HepG2 (cell line): ENCODE data around the gene CLMP. TPM values are rescaled to one million over a fixed set of nuclear protein-coding genes. Genes with fewer than 3 reads are reported as not detected.

Source experiments
- ERF ChIP-seq: IDR thresholded peaks from 2 replicates; pipeline ENCODE4 v1.6.1; 2018; ENCODE audit warnings: missing biosample characterization, missing genetic modification reagents
- JUND ChIP-seq: sonication (generic); formaldehyde crosslinking; IDR thresholded peaks from 2 replicates; pipeline ENCODE4 v1.8.0; 2022; ENCODE audit warnings: mild to moderate bottlenecking, missing genetic modification reagents
- KAT2B ChIP-seq: fragments of 150-350 bp; IDR thresholded peaks from 2 replicates; pipeline ENCODE4 v1.6.1; 2014; ENCODE audit warnings: low read depth, low read length, borderline replicate concordance
- NFYB ChIP-seq: sonication (generic); formaldehyde crosslinking; IDR thresholded peaks from 2 replicates; pipeline ENCODE4 v1.4.0; 2020; ENCODE audit warnings: missing genetic modification reagents
- PCBP1 ChIP-seq: fragments of 200-400 bp; formaldehyde crosslinking; IDR thresholded peaks from 2 replicates; pipeline ENCODE4 v1.6.1; 2017; ENCODE audit warnings: mild to moderate bottlenecking, low read depth, low read length, borderline replicate concordance
- PHF5A ChIP-seq: IDR thresholded peaks from one replicate; pipeline ENCODE4 v1.6.1; 2018; ENCODE audit warnings: low read depth, missing genetic modification reagents; ENCODE audit not compliant: unreplicated experiment
- SALL2 ChIP-seq: sonication (generic); formaldehyde crosslinking; IDR thresholded peaks from 2 replicates; pipeline ENCODE4 v1.8.1; 2023; ENCODE audit warnings: mild to moderate bottlenecking, missing genetic modification reagents, inconsistent platforms
- TAF15 ChIP-seq: fragments of 200-400 bp; formaldehyde crosslinking; IDR thresholded peaks from one replicate; pipeline ENCODE4 v1.6.1; 2018; ENCODE audit warnings: mild to moderate bottlenecking, low read depth, low read length; ENCODE audit not compliant: poor library complexity, severe bottlenecking
- TBX2 ChIP-seq: sonication (generic); formaldehyde crosslinking; IDR thresholded peaks from 2 replicates; pipeline ENCODE4 v1.5.0; 2020; ENCODE audit warnings: missing genetic modification reagents, mild to moderate bottlenecking, borderline replicate concordance
- ZFP90 ChIP-seq: sonication (generic); formaldehyde crosslinking; IDR thresholded peaks from 2 replicates; pipeline ENCODE4 v1.8.0; 2022; ENCODE audit warnings: missing genetic modification reagents, mild to moderate bottlenecking, inconsistent platforms, borderline replicate concordance
- ZFY ChIP-seq: sonication (generic); formaldehyde crosslinking; IDR thresholded peaks from 2 replicates; pipeline ENCODE4 v1.4.0; 2020; ENCODE audit warnings: missing genetic modification reagents
- ZNF501 ChIP-seq: sonication (generic); formaldehyde crosslinking; IDR thresholded peaks from 2 replicates; pipeline ENCODE4 v1.5.1; 2020; ENCODE audit warnings: mild to moderate bottlenecking, moderate library complexity, missing genetic modification reagents
- ZNF567 ChIP-seq: sonication (generic); formaldehyde crosslinking; IDR thresholded peaks from 2 replicates; pipeline ENCODE4 v1.8.1; 2023; ENCODE audit warnings: mild to moderate bottlenecking, missing genetic modification reagents, borderline replicate concordance
- ZNF749 ChIP-seq: sonication (generic); formaldehyde crosslinking; IDR thresholded peaks from 2 replicates; pipeline ENCODE4 v1.8.0; 2022; ENCODE audit warnings: mild to moderate bottlenecking, missing genetic modification reagents, moderate library complexity, borderline replicate concordance
- ZZZ3 ChIP-seq: sonication (generic); formaldehyde crosslinking; IDR thresholded peaks from 2 replicates; pipeline ENCODE4 v1.4.0; 2020; ENCODE audit warnings: missing genetic modification reagents, mild to moderate bottlenecking, borderline replicate concordance
- polyA plus RNA-seq, 8 experiments: library from polyadenylated mRNA; depleted of rRNA in 3 of 8; stranded (reverse) in 7 of 8; unstranded in 1 of 8; fragments of >200 nt; fragmentation: Illumina TruSeq in 4 of 8; extraction: Trizol in 4 of 8; gene quantifications; 2 replicates each; pipeline versions ENCODE4 v1.2.1 to v1.2.3, GENCODE V29; 2011 to 2016; ENCODE audit warnings: low read depth in 4 of 8, missing spikeins in 1 of 8, mixed read lengths in 1 of 8; ENCODE audit not compliant: insufficient read depth in 1 of 8
- total RNA-seq, 5 experiments: library from RNA; depleted of rRNA; stranded (reverse); fragments of >200 nt; fragmentation: Illumina TruSeq; extraction: Trizol; gene quantifications; 2 replicates each; pipeline ENCODE4 v1.2.3, GENCODE V29; 2016; ENCODE audit warnings: low read depth in 1 of 5
- TF ChIP-seq, protein P1 (sequence below): sonication (generic); formaldehyde crosslinking; IDR thresholded peaks from 2 replicates; pipeline ENCODE4 v1.8.0; 2022; ENCODE audit warnings: low read depth, missing genetic modification reagents
- TF ChIP-seq, protein P2 (sequence below): sonication (generic); formaldehyde crosslinking; conservative IDR thresholded peaks from 2 replicates; pipeline ENCODE4 v1.4.0; 2020; ENCODE audit warnings: missing genetic modification reagents
- TF ChIP-seq, protein P3 (sequence below): sonication (generic); formaldehyde crosslinking; IDR thresholded peaks from 2 replicates; pipeline ENCODE4 v1.5.0; 2020; ENCODE audit warnings: mild to moderate bottlenecking, missing genetic modification reagents, borderline replicate concordance
- TF ChIP-seq, protein P4 (sequence below): sonication (generic); formaldehyde crosslinking; IDR thresholded peaks from 2 replicates; pipeline ENCODE4 v1.4.0; 2020; ENCODE audit warnings: missing genetic modification reagents

Gene CLMP
- total and polyA plus RNA-seq, 2 of the 13 experiments (the other 11 are each of a cell fraction or from before 2014, with no cell fraction given): not detected

DNA sequence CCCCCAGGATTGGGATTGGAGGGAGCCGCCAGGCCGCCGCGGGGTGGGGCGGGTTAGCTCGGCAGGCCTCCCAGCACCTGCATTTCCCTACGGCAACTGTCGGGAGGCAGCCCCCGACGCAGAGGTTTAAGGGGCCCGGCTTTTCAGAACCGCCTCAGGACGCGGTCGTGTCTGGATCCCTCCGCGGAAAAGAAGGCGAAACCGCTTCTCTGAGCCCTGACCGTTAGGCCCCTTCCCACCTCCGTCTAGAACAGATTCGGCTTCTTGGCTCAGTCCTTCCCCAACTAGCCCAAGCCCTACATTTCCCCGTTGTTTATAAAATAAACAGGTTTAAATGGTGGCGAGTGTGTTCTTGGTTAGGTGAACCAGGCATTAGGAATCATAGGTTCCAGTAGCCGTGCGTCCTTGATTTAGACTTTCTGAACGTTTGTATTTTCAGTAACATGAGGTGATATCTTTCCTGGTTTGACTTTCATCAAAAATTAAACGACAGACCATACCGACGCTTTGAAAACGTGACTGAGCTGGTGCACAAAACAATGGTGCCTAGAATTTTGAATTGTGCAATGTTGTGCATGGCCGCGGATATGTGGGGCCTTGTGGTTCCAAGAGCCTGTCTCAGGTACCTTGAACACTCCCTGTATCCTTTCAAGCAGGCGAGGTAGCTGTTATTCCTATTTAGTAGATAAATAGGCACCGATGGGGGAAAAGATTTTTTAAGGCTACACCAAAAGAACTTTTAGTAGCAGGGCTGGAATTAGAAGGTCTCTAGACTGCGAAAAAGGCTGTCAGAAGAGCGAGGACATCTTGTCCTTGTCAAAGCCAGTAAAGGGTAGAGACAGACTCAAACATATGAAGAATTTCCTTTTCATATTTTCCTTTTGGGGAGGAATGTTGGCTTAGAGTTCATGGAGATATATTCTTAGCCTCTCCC lies 131.9 kb downstream of the CLMP start (continued):
- TF ChIP-seq, protein P1, sequence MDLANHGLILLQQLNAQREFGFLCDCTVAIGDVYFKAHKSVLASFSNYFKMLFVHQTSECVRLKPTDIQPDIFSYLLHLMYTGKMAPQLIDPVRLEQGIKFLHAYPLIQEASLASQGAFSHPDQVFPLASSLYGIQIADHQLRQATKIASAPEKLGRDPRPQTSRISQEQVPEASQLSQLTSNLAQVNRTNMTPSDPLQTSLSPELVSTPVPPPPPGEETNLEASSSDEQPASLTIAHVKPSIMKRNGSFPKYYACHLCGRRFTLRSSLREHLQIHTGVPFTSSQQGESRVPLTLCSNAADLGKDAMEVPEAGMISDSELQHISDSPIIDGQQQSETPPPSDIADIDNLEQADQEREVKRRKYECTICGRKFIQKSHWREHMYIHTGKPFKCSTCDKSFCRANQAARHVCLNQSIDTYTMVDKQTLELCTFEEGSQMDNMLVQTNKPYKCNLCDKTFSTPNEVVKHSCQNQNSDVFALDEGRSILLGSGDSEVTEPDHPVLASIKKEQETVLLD (CRISPR knock-in tag): peak; percentile 29; the same call in 1 of the 2 replicates
- TF ChIP-seq PHF5A (CRISPR knock-in tag) (peak; percentile 2), SALL2 (CRISPR knock-in tag) (peak; percentile 64; the same call in 1 of the 2 replicates), JUND (no peak), TBX2 (CRISPR knock-in tag) (peak; percentile 3; the same call in 1 of the 2 replicates), NFYB (no peak), TAF15 (peak; percentile 14), KAT2B (no peak), ZZZ3 (CRISPR knock-in tag) (no peak), ZNF749 (CRISPR knock-in tag) (0 out of 2 replicates have a peak, but pooled peaks have one; percentile 14), PCBP1 (0 out of 2 replicates have a peak, but pooled peaks have one; percentile 70), ZNF501 (CRISPR knock-in tag) (0 out of 2 replicates have a peak, but pooled peaks have one; percentile 30), ZFP90 (CRISPR knock-in tag) (0 out of 2 replicates have a peak, but pooled peaks have one; percentile 21), ZFY (CRISPR knock-in tag) (peak; percentile 75), ERF (CRISPR knock-in tag) (no peak), ZNF567 (CRISPR knock-in tag) (0 out of 2 replicates have a peak, but pooled peaks have one; percentile 62)
- TF ChIP-seq, protein P2, sequence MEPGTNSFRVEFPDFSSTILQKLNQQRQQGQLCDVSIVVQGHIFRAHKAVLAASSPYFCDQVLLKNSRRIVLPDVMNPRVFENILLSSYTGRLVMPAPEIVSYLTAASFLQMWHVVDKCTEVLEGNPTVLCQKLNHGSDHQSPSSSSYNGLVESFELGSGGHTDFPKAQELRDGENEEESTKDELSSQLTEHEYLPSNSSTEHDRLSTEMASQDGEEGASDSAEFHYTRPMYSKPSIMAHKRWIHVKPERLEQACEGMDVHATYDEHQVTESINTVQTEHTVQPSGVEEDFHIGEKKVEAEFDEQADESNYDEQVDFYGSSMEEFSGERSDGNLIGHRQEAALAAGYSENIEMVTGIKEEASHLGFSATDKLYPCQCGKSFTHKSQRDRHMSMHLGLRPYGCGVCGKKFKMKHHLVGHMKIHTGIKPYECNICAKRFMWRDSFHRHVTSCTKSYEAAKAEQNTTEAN: 0 out of 2 replicates have a peak, but pooled peaks have one; percentile 41
- TF ChIP-seq, protein P3, sequence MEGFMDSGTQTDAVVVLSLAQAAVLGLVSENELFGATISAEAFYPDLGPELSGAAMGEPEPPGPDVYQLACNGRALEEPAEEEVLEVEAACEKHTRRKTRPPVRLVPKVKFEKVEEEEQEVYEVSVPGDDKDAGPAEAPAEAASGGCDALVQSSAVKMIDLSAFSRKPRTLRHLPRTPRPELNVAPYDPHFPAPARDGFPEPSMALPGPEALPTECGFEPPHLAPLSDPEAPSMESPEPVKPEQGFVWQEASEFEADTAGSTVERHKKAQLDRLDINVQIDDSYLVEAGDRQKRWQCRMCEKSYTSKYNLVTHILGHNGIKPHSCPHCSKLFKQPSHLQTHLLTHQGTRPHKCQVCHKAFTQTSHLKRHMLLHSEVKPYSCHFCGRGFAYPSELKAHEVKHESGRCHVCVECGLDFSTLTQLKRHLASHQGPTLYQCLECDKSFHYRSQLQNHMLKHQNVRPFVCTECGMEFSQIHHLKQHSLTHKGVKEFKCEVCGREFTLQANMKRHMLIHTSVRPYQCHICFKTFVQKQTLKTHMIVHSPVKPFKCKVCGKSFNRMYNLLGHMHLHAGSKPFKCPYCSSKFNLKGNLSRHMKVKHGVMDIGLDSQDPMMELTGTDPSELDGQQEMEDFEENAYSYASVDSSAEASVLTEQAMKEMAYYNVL (CRISPR knock-in tag): no peak; the same call in 1 of the 2 replicates
- TF ChIP-seq, protein P4, sequence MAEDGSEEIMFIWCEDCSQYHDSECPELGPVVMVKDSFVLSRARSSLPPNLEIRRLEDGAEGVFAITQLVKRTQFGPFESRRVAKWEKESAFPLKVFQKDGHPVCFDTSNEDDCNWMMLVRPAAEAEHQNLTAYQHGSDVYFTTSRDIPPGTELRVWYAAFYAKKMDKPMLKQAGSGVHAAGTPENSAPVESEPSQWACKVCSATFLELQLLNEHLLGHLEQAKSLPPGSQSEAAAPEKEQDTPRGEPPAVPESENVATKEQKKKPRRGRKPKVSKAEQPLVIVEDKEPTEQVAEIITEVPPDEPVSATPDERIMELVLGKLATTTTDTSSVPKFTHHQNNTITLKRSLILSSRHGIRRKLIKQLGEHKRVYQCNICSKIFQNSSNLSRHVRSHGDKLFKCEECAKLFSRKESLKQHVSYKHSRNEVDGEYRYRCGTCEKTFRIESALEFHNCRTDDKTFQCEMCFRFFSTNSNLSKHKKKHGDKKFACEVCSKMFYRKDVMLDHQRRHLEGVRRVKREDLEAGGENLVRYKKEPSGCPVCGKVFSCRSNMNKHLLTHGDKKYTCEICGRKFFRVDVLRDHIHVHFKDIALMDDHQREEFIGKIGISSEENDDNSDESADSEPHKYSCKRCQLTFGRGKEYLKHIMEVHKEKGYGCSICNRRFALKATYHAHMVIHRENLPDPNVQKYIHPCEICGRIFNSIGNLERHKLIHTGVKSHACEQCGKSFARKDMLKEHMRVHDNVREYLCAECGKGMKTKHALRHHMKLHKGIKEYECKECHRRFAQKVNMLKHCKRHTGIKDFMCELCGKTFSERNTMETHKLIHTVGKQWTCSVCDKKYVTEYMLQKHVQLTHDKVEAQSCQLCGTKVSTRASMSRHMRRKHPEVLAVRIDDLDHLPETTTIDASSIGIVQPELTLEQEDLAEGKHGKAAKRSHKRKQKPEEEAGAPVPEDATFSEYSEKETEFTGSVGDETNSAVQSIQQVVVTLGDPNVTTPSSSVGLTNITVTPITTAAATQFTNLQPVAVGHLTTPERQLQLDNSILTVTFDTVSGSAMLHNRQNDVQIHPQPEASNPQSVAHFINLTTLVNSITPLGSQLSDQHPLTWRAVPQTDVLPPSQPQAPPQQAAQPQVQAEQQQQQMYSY (CRISPR knock-in tag): peak; percentile 24; the same call in 1 of the 2 replicates
